Left colon (tissue), 2 donors: ENCODE results near the gene MTOR. TPM values are rescaled to one million over a fixed set of nuclear protein-coding genes. Genes with fewer than 3 reads are reported as not detected.
"Not testable (repeated sequence)": the region's sequence is repeated elsewhere in the genome, so short reads cannot be mapped to it uniquely, and the experiment has no call there.

Experiments used
- ATAC-seq: fragments of 200-7000 bp; cut with Tn5 transposase; one replicate; pipeline ENCODE4 v1.9.1; 2020; ENCODE audit warnings: mild to moderate bottlenecking, moderate library complexity
- DNase-seq, 2 donors: peaks; one replicate each; pipeline ENCODE4 v3.0.0-alpha.2; 2020
- intact Hi-C, 2 donors: fragments of 100-400 bp; cut with DNase I in 1 of 2; cut with micrococcal nuclease in 1 of 2; formaldehyde crosslinking; loops; one replicate each; pipeline versions ENCODE4 v1.11.2 to v1.14.0; 2022; cut with DNase I, micrococcal nuclease
- total RNA-seq, 2 donors: library from RNA; stranded (reverse); fragmentation: NEBNext Ultra II Directional; extraction: Animal tissue kit (Norgen Biotek cat#: 25700); gene quantifications; one replicate each; pipeline ENCODE4 v1.2.1, GENCODE V29; 2021
- donor health status: DM: no; HTN: no; CAD: no.
- donor health status: DM: yes; HTN: yes; CAD: no.

MTOR gene
- total RNA-seq, 2 donors from 2014 or later, result 31.0 to 40.1 TPM

- DNase-seq (no peak), ATAC-seq (no peak)
- intact Hi-C loops, result no loop called here
Observed at GRCh38 chr1:11142618-11143391, 119.5 kb downstream of the MTOR start.

GRCh38 chr1:11138952-11139351 lies 123.4 kb downstream of the MTOR start:
- ATAC-seq (no peak), DNase-seq (no peak)
- intact Hi-C loops, result no loop called here

GRCh38 chr1:11138029-11138428 lies 124.3 kb downstream of the MTOR start:
- ATAC-seq (no peak), DNase-seq (no peak)
- intact Hi-C loops, result no loop called here

- ATAC-seq (no peak), DNase-seq (no peak)
- intact Hi-C loops, result no loop called here
Observed at GRCh38 chr1:11134898-11135266, 127.5 kb downstream of the MTOR start.

GRCh38 chr1:11134251-11134897 lies 128.0 kb downstream of the MTOR start:
- ATAC-seq (no peak), DNase-seq (peak in 1 of 2 donors; percentile 6)

GRCh38 chr1:11132563-11133293 lies 129.6 kb downstream of the MTOR start:
- no peak for ATAC-seq
- intact Hi-C loops, result no loop called here
- DNase-seq, result no peak

More at GRCh38 chr1:11134251-11134897, 128.0 kb downstream of the MTOR start:
- intact Hi-C loops, result no loop called here

GRCh38 chr1:11131816-11132215 lies 130.5 kb downstream of the MTOR start:
- intact Hi-C loops, result no loop called here
- ATAC-seq (no peak), DNase-seq (no peak)

- DNase-seq (no peak), ATAC-seq (no peak)
- intact Hi-C loops, result no loop called here
Observed at GRCh38 chr1:11130406-11130805, 131.9 kb downstream of the MTOR start.

- no peak for ATAC-seq
- intact Hi-C loops, result no loop called here
- no peak for DNase-seq
Observed at GRCh38 chr1:11129649-11130390, 132.5 kb downstream of the MTOR start.

GRCh38 chr1:11126569-11126968 lies 135.8 kb downstream of the MTOR start:
- no peak for DNase-seq
- intact Hi-C loops, result no loop called here
- no peak for ATAC-seq

- DNase-seq, result no peak
- ATAC-seq, result no peak
- intact Hi-C loops, result no loop called here
Observed at GRCh38 chr1:11125931-11126330, 136.4 kb downstream of the MTOR start.

- DNase-seq (no peak), ATAC-seq (no peak)
- intact Hi-C loops, result no loop called here
Observed at GRCh38 chr1:11124965-11125364, 137.4 kb downstream of the MTOR start.

GRCh38 chr1:11116318-11116717 lies 146.0 kb downstream of the MTOR start:
- no peak for DNase-seq
- intact Hi-C loops, result no loop called here
- no peak for ATAC-seq

- no peak for DNase-seq
- intact Hi-C loops, result no loop called here
- ATAC-seq, result no peak
Observed at GRCh38 chr1:11114966-11115365, 147.4 kb downstream of the MTOR start.

GRCh38 chr1:11109047-11109760 lies 153.1 kb downstream of the MTOR start:
- intact Hi-C loops, result no loop called here
- ATAC-seq (no peak), DNase-seq (no peak)

GRCh38 chr1:11107599-11107998 lies 154.8 kb downstream of the MTOR start:
- ATAC-seq, result no peak
- DNase-seq, result no peak
- intact Hi-C loops, result no loop called here

- ATAC-seq, result no peak
- intact Hi-C loops, result no loop called here
- no peak for DNase-seq
Observed at GRCh38 chr1:11105586-11105985, 156.8 kb downstream of the MTOR start.

- ATAC-seq (no peak), DNase-seq (no peak)
- intact Hi-C loops, result no loop called here
Observed at GRCh38 chr1:11101347-11101746, 161.0 kb downstream of the MTOR start.

GRCh38 chr1:11100806-11101205 lies 161.5 kb downstream of the MTOR start:
- not testable (repeated sequence) for DNase-seq

More at GRCh38 chr1:11100806-11101205, 161.5 kb downstream of the MTOR start:
- ATAC-seq, intact Hi-C loops: not testable (repeated sequence)
